Stimulated activated effector memory CD8-positive, alpha-beta T cell treated with anti-CD3 and anti-CD28 coated beads, Interleukin-12 subunit alpha, Interleukin-12 subunit beta, amount 100 ng/mL, for 72 hours (primary cell): ENCODE data around the gene PRPF38A.

ENCODE experiments used
- ATAC-seq: fragments of 150-1000 bp; cut with Tn5 transposase; 2 replicates; pipeline ENCODE4 v1.10.0; 2021
- DNase-seq, 2 donors: peaks; one replicate each; pipeline ENCODE4 v3.0.0; 2021 to 2022; ENCODE audit warnings: low spot score in 2 of 2
- H3K27ac Mint-ChIP-seq: one replicate; pipeline ENCODE4 v1.8.0; 2022; ENCODE audit warnings: mild to moderate bottlenecking, mixed read lengths
- H3K36me3 Mint-ChIP-seq: one replicate; pipeline ENCODE4 v1.8.0; 2022; ENCODE audit warnings: mild to moderate bottlenecking, mixed read lengths
- H3K4me1 Mint-ChIP-seq: one replicate; pipeline ENCODE4 v1.8.0; 2022; ENCODE audit warnings: mixed read lengths
- H3K4me3 Mint-ChIP-seq: one replicate; pipeline ENCODE4 v1.8.0; 2022; ENCODE audit warnings: mild to moderate bottlenecking, mixed read lengths
- H3K9me3 Mint-ChIP-seq: one replicate; pipeline ENCODE4 v1.8.0; 2022; ENCODE audit warnings: mixed read lengths

Gene PRPF38A, protein sequence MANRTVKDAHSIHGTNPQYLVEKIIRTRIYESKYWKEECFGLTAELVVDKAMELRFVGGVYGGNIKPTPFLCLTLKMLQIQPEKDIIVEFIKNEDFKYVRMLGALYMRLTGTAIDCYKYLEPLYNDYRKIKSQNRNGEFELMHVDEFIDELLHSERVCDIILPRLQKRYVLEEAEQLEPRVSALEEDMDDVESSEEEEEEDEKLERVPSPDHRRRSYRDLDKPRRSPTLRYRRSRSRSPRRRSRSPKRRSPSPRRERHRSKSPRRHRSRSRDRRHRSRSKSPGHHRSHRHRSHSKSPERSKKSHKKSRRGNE

DNA sequence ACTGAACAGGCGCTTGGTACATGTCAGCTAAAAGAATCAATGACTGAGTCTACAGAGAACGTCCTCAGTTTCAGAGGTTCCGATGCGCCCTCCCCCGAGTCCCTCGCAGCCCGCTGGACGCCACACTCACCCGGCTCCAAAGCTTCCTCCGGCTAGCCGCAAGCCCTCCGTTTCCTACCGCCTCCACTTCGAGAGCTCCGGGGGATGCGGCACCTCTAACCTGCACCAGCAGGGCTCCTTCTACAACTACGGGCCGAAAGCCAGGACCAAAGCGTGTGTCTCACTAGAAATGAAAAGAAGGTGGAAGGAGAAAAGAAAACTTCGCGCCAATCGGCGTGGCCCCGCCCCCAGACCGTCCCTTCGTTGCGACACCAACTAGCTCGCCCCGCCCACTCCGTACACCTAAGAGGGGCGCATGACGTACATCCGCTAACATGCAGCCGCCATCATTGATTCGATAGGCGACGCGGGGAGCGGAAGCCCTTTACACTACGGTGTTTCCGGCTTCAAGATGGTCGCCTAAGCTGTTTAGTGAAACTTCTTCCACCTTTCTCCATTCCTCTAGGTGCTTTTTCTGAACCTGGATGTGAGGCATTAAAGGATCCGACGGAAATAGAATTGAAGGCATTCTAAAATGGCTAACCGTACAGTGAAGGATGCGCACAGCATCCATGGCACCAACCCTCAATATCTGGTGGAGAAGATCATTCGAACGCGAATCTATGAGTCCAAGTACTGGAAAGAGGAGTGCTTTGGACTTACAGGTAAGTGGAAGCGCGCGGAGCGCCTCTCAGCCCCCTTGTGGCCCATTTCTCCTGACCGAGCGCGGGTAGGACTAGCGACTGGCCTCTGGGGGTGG, at the start of gene PRPF38A, which contains the start of gene ORC1:
TSS of gene PRPF38A (plus strand) at position 487 of the 859 bp plus-strand sequence. CDS start at position 635, 148 bp downstream.
TSS of gene ORC1 (minus strand) at position 308 of the 859 bp plus-strand sequence. CDS start 2,200 bp downstream, outside the sequence.
- Mint-ChIP-seq H3K4me1 (peaks cover 38% of the 10 kb centered on the region), H3K36me3 (peaks cover 95% of the 10 kb centered on the region)

DNA sequence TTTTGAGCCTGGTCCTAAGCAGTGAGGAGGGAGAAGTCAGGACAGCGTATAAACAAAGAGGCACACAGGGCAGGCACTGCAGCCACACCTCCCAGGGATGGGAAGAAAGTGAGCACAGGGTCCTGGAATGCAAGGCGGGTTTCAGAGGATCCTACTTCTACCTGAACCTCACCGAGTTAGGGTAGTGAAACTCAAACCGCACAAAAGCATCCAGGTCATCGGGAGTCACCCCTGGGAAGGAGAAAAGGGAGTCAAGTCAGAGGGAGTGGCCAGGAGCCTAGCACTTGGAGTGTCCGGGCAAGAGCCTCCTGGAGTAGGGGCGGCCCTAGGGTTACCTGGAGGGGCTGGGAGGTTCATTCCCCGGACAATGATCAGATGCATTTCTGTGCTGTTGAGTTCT, 49.0 kb upstream of the PRPF38A start:
- peaks cover 94% of the 10 kb centered on the region for H3K36me3 Mint-ChIP-seq
- peak overlapping the region; percentile 87 for H3K27ac Mint-ChIP-seq

More for the DNA sequence above, at the start of gene PRPF38A, which contains the start of gene ORC1:
- peak within 1 kb of the TSS; percentile 98 for H3K27ac Mint-ChIP-seq
- peak; percentile 97 for ATAC-seq
- H3K9me3 Mint-ChIP-seq, result no peaks in the 10 kb centered on the region
- peak within 1 kb of the TSS; percentile 99 for H3K4me3 Mint-ChIP-seq
- DNase-seq, result peak; percentile 91 to 98

GRCh38 chr1:52355847-52356505, 48.4 kb upstream of the PRPF38A start:
- H3K27ac Mint-ChIP-seq, result no peak overlapping the region
- DNase-seq (no peak), ATAC-seq (no peak)
- peaks cover 96% of the 10 kb centered on the region for H3K36me3 Mint-ChIP-seq
- no peaks in the 10 kb centered on the region for H3K9me3 Mint-ChIP-seq
- no peak overlapping the region for H3K4me3 Mint-ChIP-seq
- peaks cover 6% of the 10 kb centered on the region for H3K4me1 Mint-ChIP-seq

More for the DNA sequence above, 49.0 kb upstream of the PRPF38A start:
- Mint-ChIP-seq H3K4me3 (no peak overlapping the region), H3K4me1 (peaks cover 6% of the 10 kb centered on the region), H3K9me3 (no peaks in the 10 kb centered on the region)
- DNase-seq (no peak), ATAC-seq (no peak)

DNA sequence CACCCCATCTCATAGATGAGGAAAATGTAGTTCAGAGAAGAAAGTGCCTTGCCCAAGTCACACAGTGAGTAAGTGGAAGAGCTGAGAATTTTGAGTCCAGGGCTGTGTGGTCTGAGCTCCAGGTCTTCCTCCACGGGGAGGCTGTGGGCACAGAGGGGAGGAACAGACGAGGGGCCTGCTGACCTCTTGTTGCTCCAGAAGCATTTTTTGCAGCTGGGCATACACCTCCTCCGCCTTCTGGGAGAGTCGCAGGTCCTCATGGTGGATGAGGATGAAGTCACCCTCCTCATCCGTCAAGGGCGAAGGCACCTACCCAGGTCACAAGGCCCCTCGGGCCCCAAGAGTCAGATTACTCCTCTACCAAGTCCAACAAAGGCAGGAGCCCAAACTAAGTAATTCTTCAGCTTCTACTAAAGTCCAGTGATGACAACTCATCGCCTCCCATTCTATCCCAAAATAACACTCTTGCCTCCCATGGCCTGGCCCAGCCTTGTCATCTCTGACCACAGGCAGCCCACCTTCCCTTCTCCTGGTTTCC, 47.5 kb upstream of the PRPF38A start:
- Mint-ChIP-seq H3K9me3 (no peaks in the 10 kb centered on the region), H3K27ac (peak overlapping the region; percentile 77), H3K36me3 (peaks cover 98% of the 10 kb centered on the region), H3K4me1 (peaks cover 12% of the 10 kb centered on the region), H3K4me3 (no peak overlapping the region)
- ATAC-seq (no peak), DNase-seq (no peak)

GRCh38 chr1:52357397-52357796, 47.0 kb upstream of the PRPF38A start:
- DNase-seq, result peak in 1 of 2 donors; percentile 46
- ATAC-seq, result no peak
- Mint-ChIP-seq H3K4me1 (peaks cover 17% of the 10 kb centered on the region), H3K27ac (peak overlapping the region; percentile 77), H3K4me3 (no peak overlapping the region), H3K9me3 (no peaks in the 10 kb centered on the region), H3K36me3 (peaks cover 99% of the 10 kb centered on the region)

GRCh38 chr1:52358851-52359497, 45.4 kb upstream of the PRPF38A start:
- no peak for ATAC-seq

GRCh38 chr1:52359676-52360594, 44.5 kb upstream of the PRPF38A start:
- H3K36me3 Mint-ChIP-seq, result peaks cover 94% of the 10 kb centered on the region
- no peaks in the 10 kb centered on the region for H3K9me3 Mint-ChIP-seq
- ATAC-seq (no peak), DNase-seq (no peak)
- H3K4me3 Mint-ChIP-seq, result no peak overlapping the region
- H3K27ac Mint-ChIP-seq, result peak overlapping the region; percentile 70
- H3K4me1 Mint-ChIP-seq, result peaks cover 33% of the 10 kb centered on the region

More at GRCh38 chr1:52358851-52359497, 45.4 kb upstream of the PRPF38A start:
- H3K27ac Mint-ChIP-seq, result peak overlapping the region; percentile 77
- H3K9me3 Mint-ChIP-seq, result no peaks in the 10 kb centered on the region
- no peak for DNase-seq
- H3K4me1 Mint-ChIP-seq, result peaks cover 25% of the 10 kb centered on the region
- H3K36me3 Mint-ChIP-seq, result peaks cover 99% of the 10 kb centered on the region
- no peak overlapping the region for H3K4me3 Mint-ChIP-seq

DNA sequence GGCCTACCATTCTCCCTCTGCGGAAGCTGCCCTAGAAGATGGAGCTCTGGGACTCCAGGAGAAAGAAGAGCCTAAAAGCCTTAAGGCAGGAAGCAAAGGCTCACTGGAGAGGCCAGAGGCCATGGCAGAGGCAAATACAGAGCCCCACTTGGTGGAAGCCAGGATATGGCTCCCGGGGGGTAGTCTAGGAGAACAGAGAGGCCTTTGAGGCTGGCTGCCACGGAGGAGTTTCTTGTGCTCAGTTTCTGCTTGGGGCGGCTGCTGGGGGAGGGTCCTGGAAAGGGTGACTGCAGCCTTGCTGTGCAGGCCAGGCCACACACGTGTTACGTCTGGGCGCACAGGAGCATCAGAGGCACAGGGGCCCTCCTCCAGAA, 43.8 kb upstream of the PRPF38A start:
- Mint-ChIP-seq H3K9me3 (no peaks in the 10 kb centered on the region), H3K27ac (peak overlapping the region; percentile 86), H3K36me3 (peaks cover 94% of the 10 kb centered on the region), H3K4me1 (peaks cover 38% of the 10 kb centered on the region), H3K4me3 (no peak overlapping the region)
- DNase-seq (no peak), ATAC-seq (no peak)

DNA sequence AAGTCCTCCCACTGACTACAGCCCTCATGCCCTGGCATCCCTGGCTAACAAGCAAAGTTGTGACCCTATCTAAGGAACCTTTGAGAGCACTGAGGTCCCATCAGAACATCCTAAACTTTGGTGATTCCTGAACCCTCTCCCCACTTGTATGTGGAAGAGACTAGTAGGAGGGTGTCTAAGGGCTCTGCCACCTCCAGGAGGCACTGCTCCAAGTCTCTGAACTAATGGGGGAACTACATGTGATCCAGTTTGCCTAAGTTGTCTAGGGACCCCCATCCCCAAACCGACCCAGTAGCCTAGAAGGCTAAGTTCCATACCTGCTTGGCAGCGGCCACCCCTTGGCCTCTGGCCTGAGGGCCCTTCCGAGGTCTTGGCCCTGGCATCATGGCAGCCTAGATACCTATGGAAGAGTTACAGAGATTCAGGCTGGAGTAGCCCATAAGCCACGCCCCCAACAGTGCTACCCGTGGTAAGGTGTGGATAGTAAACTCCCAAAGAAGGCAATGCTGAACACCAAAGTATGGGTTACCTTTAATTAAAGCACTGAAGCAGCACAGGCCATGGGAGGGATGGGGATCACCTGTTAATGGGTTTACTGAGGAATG, 40.1 kb upstream of the PRPF38A start:
- no peak for DNase-seq
- Mint-ChIP-seq H3K9me3 (no peaks in the 10 kb centered on the region), H3K4me1 (peaks cover 44% of the 10 kb centered on the region), H3K36me3 (peaks cover 68% of the 10 kb centered on the region), H3K4me3 (peak overlapping the region; percentile 98), H3K27ac (peak overlapping the region; percentile 99)
- ATAC-seq, result no peak

- H3K4me1 Mint-ChIP-seq, result peaks cover 45% of the 10 kb centered on the region
- DNase-seq, result peak in 1 of 2 donors; percentile 64
- no peaks in the 10 kb centered on the region for H3K9me3 Mint-ChIP-seq
- no peak for ATAC-seq
- H3K27ac Mint-ChIP-seq, result peak overlapping the region; percentile 99
- peaks cover 60% of the 10 kb centered on the region for H3K36me3 Mint-ChIP-seq
- H3K4me3 Mint-ChIP-seq, result peak overlapping the region; percentile 98
These were observed 39.2 kb upstream of the PRPF38A start for GRCh38 chr1:52365071-52365745.

DNA sequence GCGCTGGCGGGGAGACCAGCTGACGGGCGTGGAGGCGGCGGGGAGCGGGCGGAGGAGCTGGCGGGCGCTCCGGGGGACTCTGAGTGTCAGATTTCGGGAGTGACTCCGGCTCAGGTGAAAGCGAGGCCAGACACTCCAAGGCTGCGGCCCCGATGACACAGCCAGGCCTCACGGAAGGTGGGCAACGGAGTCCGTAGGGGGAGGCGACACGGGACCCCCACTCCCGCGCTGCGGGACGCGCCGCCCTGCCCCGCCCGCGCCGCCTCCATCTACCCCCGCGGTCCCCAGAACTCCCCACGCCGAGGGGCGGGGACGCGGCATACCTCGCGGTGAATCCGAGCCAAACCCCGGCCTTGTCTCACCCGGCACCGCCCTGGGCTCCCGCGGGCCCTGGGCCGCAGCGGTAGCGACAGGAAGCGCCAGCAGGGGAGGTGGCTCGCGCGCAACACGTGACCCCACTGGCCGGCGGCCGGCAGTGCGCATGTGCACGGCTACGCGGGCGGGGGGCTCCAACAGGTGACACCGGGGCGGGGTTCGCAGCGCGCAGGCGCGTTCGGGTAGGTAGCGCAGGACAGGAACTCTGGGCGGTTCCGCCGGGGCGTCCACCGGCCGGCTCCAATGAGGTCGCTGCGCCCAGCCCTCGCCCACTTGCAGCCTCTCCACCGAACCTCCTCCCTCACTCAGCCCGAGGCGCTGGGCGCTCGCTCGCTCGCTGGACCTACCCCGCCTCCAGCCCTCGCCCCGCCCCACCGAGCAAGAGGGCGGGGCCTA, 38.5 kb upstream of the PRPF38A start, which contains the start of gene CC2D1B:
TSS of gene CC2D1B (minus strand) at position 460 of the 771 bp plus-strand sequence. CDS start 1,585 bp downstream, outside the sequence.
- Mint-ChIP-seq H3K4me1 (peaks cover 45% of the 10 kb centered on the region), H3K27ac (peak within 1 kb of the TSS; percentile 99), H3K9me3 (no peaks in the 10 kb centered on the region), H3K4me3 (peak within 1 kb of the TSS; percentile 98), H3K36me3 (peaks cover 54% of the 10 kb centered on the region)
- ATAC-seq, result peak; percentile 96
- DNase-seq, result peak; percentile 99 to 100

GRCh38 chr1:52366517-52366827, 37.9 kb upstream of the PRPF38A start:
- DNase-seq (no peak), ATAC-seq (no peak)
- Mint-ChIP-seq H3K36me3 (peaks cover 54% of the 10 kb centered on the region), H3K9me3 (no peaks in the 10 kb centered on the region), H3K4me3 (peak overlapping the region; percentile 98), H3K4me1 (peaks cover 44% of the 10 kb centered on the region), H3K27ac (peak overlapping the region; percentile 99)
